HepG2 (cell line): ENCODE results near the gene INTS3. TPM values are rescaled to one million over a fixed set of nuclear protein-coding genes. Genes with fewer than 3 reads are reported as not detected.

ENCODE experiments used
- ATRX ChIP-seq: sonication (generic); formaldehyde crosslinking; IDR thresholded peaks from 2 replicates; pipeline ENCODE4 v1.4.0; 2020; ENCODE audit warnings: missing genetic modification reagents, borderline replicate concordance
- BATF2 ChIP-seq: sonication (generic); formaldehyde crosslinking; IDR thresholded peaks from 2 replicates; pipeline ENCODE4 v1.8.0; 2022; ENCODE audit warnings: mild to moderate bottlenecking, missing genetic modification reagents, moderate library complexity
- HNRNPL ChIP-seq: fragments of 200-400 bp; formaldehyde crosslinking; IDR thresholded peaks from 2 replicates; pipeline ENCODE4 v1.6.1; 2017; ENCODE audit warnings: mild to moderate bottlenecking, low read depth, low read length
- KDM2A ChIP-seq: sonication (generic); formaldehyde crosslinking; IDR thresholded peaks from 2 replicates; pipeline ENCODE4 v1.4.0; 2020; ENCODE audit warnings: low read depth, missing genetic modification reagents, borderline replicate concordance
- PRDM10 ChIP-seq: sonication (generic); formaldehyde crosslinking; IDR thresholded peaks from 2 replicates; pipeline ENCODE4 v1.4.0; 2020; ENCODE audit warnings: low read depth, missing genetic modification reagents
- SALL1 ChIP-seq: sonication (generic); formaldehyde crosslinking; IDR thresholded peaks from 2 replicates; pipeline ENCODE4 v1.8.0; 2022; ENCODE audit warnings: mild to moderate bottlenecking, missing genetic modification reagents
- SCMH1 ChIP-seq: sonication (generic); formaldehyde crosslinking; IDR thresholded peaks from 2 replicates; pipeline ENCODE4 v1.9.0; 2021; ENCODE audit warnings: missing genetic modification reagents, mild to moderate bottlenecking, borderline replicate concordance
- STAT5B ChIP-seq: sonication (generic); formaldehyde crosslinking; IDR thresholded peaks from 2 replicates; pipeline ENCODE4 v1.4.0; 2020; ENCODE audit warnings: missing genetic modification reagents
- U2AF2 ChIP-seq: fragments of 200-400 bp; formaldehyde crosslinking; IDR thresholded peaks from 2 replicates; pipeline ENCODE4 v1.6.1; 2017; ENCODE audit warnings: low read depth, mild to moderate bottlenecking, low read length
- YY1 ChIP-seq: IDR thresholded peaks from 2 replicates; pipeline ENCODE4 v1.6.1; 2011; ENCODE audit warnings: low read length, low read depth, moderate library complexity, mild to moderate bottlenecking; ENCODE audit not compliant: insufficient read depth, insufficient replicate concordance
- ZNF362 ChIP-seq: sonication (generic); formaldehyde crosslinking; IDR thresholded peaks from 2 replicates; pipeline ENCODE4 v1.4.0; 2020; ENCODE audit warnings: missing genetic modification reagents, mild to moderate bottlenecking, borderline replicate concordance
- ZNF710 ChIP-seq: sonication (generic); formaldehyde crosslinking; IDR thresholded peaks from 2 replicates; pipeline ENCODE4 v1.5.0; 2020; ENCODE audit warnings: mild to moderate bottlenecking, missing genetic modification reagents, borderline replicate concordance
- polyA plus RNA-seq, 8 experiments: library from polyadenylated mRNA; depleted of rRNA in 3 of 8; stranded (reverse) in 7 of 8; unstranded in 1 of 8; fragments of >200 nt; fragmentation: Illumina TruSeq in 4 of 8; extraction: Trizol in 4 of 8; gene quantifications; 2 replicates each; pipeline versions ENCODE4 v1.2.1 to v1.2.3, GENCODE V29; 2011 to 2016; ENCODE audit warnings: low read depth in 4 of 8, missing spikeins in 1 of 8, mixed read lengths in 1 of 8; ENCODE audit not compliant: insufficient read depth in 1 of 8
- total RNA-seq, 5 experiments: library from RNA; depleted of rRNA; stranded (reverse); fragments of >200 nt; fragmentation: Illumina TruSeq; extraction: Trizol; gene quantifications; 2 replicates each; pipeline ENCODE4 v1.2.3, GENCODE V29; 2016; ENCODE audit warnings: low read depth in 1 of 5
- TF ChIP-seq, protein P1 (sequence below): sonication (generic); formaldehyde crosslinking; IDR thresholded peaks from 2 replicates; pipeline ENCODE4 v1.4.0; 2020; ENCODE audit warnings: mild to moderate bottlenecking, missing genetic modification reagents

Gene INTS3
- total and polyA plus RNA-seq, 2 of the 13 experiments (the other 11 are each of a cell fraction or from before 2014, with no cell fraction given) = 17.2 to 27.2 TPM

DNA sequence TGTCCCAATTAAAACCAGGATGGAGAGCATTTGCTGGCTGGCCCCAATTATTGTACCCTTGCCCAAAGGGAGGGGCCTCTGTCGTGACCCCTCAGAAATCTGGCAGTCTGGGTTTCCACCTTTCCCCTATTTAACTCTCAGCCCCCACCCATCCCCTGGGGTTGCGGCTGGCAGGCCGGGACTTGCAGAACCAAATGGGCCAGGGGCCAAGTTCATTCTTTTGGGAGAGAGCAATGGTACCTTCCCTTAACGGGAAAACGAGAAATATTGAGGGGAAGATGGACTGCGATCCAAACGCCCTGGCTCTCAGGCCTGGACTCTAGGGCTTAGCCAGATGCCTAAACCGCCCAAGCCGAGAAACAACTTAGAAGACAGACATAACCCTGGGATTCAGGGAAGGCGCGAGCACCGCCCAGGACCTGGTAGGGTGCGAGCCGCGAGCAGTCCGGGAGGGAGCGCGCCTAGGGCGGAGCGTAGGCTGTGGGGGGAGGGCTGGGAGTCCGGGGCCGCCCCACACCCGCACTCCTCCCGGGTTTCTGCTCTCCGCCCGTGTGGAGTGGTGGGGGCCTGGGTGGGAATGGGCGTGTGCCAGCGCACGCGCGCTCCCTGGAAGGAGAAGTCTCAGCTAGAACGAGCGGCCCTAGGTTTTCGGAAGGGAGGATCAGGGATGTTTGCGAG lies 47.1 kb downstream of the INTS3 start, which contains the start of gene SLC27A3 (continued):
- TF ChIP-seq PRDM10 (CRISPR knock-in tag) = no peak
- TF ChIP-seq HNRNPL = no peak
- peak; percentile 3; the same call in 1 of the 2 replicates for TF ChIP-seq SALL1 (CRISPR knock-in tag)
- TF ChIP-seq ATRX = no peak
- TF ChIP-seq STAT5B = no peak
- TF ChIP-seq KDM2A (CRISPR knock-in tag) = peak; percentile 81; the same call in 1 of the 2 replicates
- no peak for TF ChIP-seq BATF2 (CRISPR knock-in tag)
- TF ChIP-seq YY1 = no peak
- peak; percentile 12; the same call in 1 of the 2 replicates for TF ChIP-seq ZNF710 (CRISPR knock-in tag)
- no peak for TF ChIP-seq U2AF2
- TF ChIP-seq SCMH1 = no peak
- TF ChIP-seq, protein P1, sequence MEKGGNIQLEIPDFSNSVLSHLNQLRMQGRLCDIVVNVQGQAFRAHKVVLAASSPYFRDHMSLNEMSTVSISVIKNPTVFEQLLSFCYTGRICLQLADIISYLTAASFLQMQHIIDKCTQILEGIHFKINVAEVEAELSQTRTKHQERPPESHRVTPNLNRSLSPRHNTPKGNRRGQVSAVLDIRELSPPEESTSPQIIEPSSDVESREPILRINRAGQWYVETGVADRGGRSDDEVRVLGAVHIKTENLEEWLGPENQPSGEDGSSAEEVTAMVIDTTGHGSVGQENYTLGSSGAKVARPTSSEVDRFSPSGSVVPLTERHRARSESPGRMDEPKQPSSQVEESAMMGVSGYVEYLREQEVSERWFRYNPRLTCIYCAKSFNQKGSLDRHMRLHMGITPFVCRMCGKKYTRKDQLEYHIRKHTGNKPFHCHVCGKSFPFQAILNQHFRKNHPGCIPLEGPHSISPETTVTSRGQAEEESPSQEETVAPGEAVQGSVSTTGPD = no peak
- TF ChIP-seq ZNF362 (CRISPR knock-in tag) = no peak
